C4-2B (cell line): ENCODE measurements around the gene RMC1.
"Not testable (repeated sequence)": the region's sequence is repeated elsewhere in the genome, so short reads cannot be mapped to it uniquely, and the experiment has no call there.

Experiments used
- H3K27ac ChIP-seq: fragments of 450-650 bp; 2 replicates; pipeline ENCODE4 v1.5.1; 2017
- ZFX ChIP-seq: fragments of 450-650 bp; IDR thresholded peaks from 2 replicates; pipeline ENCODE4 v1.6.1; 2017
- TF ChIP-seq, protein P1 (sequence below): fragments of 450-650 bp; conservative IDR thresholded peaks from 2 replicates; pipeline ENCODE4 v1.5.1; 2017; ENCODE audit warnings: mild to moderate bottlenecking

Gene RMC1

DNA sequence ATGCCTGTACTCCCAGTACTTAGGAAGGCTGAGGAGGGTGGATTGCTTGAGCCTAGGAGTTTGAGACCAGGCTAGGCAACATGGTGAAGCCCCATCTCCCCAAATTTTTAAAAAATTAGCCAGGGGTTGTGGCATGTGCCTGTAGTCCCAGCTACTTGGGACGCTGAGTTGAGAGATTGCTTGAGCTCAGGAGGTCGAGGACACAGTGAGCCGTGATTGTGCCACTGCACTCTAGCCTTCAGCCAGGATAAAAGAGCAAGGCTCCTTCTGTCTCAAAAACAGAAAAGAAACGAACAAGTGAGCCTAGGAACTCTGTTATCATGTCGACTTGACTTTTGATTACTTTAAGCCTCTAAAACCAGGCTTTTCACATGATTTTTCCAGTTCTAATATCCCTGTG, 69.3 kb downstream of the RMC1 start:
- no peak overlapping the region for H3K27ac ChIP-seq
- TF ChIP-seq ZFX, result no peak

GRCh38 chr18:23573020-23573419, 69.7 kb downstream of the RMC1 start:
- TF ChIP-seq ZFX, result no peak
- TF ChIP-seq, protein P1, sequence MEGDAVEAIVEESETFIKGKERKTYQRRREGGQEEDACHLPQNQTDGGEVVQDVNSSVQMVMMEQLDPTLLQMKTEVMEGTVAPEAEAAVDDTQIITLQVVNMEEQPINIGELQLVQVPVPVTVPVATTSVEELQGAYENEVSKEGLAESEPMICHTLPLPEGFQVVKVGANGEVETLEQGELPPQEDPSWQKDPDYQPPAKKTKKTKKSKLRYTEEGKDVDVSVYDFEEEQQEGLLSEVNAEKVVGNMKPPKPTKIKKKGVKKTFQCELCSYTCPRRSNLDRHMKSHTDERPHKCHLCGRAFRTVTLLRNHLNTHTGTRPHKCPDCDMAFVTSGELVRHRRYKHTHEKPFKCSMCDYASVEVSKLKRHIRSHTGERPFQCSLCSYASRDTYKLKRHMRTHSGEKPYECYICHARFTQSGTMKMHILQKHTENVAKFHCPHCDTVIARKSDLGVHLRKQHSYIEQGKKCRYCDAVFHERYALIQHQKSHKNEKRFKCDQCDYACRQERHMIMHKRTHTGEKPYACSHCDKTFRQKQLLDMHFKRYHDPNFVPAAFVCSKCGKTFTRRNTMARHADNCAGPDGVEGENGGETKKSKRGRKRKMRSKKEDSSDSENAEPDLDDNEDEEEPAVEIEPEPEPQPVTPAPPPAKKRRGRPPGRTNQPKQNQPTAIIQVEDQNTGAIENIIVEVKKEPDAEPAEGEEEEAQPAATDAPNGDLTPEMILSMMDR, result no peak
- no peak overlapping the region for H3K27ac ChIP-seq

DNA sequence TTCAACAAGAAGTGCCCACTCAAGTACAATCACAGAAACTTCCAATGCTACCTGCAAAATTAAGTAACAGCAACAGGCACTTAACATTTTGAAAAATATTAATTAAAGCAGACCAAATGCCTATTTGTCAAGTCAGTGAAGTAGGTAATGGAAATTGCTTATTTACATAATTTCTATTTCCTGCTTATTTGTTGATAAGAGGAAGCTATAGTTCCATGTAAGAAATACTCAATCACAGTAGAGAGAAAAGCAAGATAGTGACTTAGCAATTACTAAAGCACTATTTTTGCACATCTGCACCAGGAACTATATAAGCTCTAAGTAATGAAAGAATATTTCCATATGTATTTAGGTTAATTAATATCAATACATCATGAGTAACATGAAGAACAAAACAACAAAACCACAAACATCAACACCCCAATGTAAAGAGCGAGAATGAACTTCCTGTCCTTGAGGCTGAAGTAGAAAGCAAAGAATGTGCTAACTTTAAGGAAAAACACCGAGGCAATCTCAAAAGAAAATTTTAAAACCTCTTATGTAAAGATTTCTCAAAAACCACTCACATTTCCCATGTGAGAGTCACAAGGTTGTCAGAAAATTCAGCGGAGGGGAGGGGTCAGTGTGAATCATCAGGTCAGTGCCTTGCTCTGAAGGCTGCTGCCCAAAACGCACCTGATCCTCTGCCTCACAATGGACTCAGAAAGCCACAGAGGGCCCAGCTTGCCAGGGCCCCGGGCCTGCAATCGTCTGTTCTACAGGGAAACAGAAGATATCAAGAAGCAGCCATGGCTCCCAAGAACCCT, 70.5 kb downstream of the RMC1 start:
- TF ChIP-seq, protein P1, result no peak
- no peak for TF ChIP-seq ZFX
- H3K27ac ChIP-seq, result no peak overlapping the region

DNA sequence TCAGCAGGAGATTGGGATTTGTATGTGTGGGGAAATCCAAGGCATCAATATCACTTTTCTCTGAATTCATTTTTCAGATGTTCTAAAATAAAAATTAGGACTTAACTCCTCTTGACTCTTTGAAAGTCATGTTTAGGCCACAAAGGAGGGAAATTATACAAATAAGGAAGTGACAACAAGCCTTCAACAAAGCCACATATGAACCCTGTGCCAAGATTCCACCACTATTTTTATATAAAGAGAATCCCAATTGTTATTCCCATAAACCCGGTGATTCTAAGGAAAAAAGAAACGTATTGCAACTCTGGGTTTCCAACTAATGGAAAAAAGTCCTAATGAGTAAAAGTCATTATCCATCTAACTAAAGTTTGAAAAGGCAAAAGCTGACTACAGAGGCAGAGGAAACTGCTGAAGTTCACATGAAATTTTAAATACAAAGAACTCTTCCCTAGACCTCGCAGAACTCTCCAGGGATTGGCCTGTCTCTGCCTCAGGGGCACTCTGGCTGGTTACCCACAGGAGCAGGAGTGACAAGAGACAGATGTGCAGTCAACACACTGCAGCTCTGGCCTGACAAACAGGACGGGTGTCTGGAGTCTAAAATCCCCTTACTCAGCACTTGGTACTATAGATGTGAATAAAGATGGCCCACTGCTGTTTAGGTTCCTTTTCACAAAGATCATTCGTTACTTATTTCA, 71.4 kb downstream of the RMC1 start:
- TF ChIP-seq, protein P1, result no peak
- TF ChIP-seq ZFX, result no peak
- peak overlapping the region; percentile 20 for H3K27ac ChIP-seq

DNA sequence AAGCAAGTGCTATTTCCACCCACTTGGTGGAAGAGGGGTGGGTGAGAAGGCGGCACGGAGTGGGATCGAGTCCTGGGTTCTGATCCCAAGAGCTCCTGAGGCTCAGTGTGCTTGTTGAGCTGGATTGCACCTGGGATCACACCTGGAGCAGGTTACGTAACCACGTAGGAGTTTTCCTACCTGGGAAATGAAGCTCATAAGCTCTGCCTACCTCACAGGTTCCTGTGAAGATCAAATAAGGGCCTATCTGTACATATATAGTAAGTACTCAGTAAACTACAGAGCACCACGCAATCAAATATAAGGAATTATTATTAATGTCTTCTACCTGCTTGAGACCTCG, 72.0 kb downstream of the RMC1 start:
- TF ChIP-seq, protein P1, result no peak
- no peak for TF ChIP-seq ZFX
- peak overlapping the region; percentile 20 for H3K27ac ChIP-seq

DNA sequence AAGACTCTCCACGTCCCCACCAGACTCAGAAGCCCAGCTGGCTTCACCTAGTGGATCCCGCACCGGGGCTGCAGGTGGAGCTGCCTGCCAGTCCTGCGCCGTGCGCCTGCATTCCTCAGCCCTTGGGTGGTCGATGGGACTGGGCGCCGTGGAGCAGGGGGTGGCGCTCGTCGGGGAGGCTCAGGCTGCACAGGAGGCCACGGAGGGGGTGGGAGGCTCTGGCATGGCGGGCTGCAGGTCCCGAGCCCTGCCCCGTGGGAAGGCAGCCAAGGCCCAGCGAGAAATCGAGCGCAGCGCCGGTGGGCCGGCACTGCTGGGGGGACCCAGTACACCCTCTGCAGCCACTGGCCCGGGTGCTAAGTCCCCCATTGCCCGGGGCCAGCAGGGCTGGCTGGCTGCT, 74.2 kb downstream of the RMC1 start:
- not testable (repeated sequence) for H3K27ac ChIP-seq

DNA sequence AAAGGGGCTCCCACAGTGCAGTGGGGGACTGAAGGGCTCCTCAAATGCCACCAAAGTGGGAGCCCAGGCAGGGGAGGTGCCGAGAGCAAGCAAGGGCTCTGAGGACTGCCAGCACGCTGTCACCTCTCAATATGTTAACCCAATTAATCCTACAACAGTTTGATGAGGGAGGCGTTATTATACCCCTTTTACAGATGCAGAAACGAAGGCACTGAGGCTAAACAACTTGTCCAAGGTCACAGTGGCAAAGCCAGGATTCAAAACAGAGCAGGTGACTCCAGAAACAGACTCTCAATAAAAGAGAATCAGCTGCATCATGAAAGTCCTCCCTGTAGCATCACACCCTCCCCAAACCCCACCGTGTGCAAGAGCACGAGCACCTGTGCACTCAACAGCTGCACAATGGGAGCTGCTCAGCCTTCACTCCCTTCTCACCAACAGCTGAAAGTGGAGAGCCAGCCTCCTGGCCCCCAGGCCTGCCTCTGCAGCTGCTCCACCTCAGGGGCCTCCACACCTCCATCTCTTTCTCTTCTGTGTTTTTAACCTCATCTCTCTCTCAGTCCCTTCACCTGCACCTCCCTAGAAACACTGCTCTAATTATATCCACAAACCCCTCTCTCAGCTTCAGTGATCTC, 74.9 kb downstream of the RMC1 start:
- TF ChIP-seq, protein P1, result no peak
- TF ChIP-seq ZFX, result no peak
- H3K27ac ChIP-seq, result peak overlapping the region; percentile 24; the same call in 1 of the 2 replicates

- peak overlapping the region; percentile 43 for H3K27ac ChIP-seq
- no peak for TF ChIP-seq ZFX
- TF ChIP-seq, protein P1, result no peak
Observed at GRCh38 chr18:23578891-23579653, 75.8 kb downstream of the RMC1 start.
